HEK293 (cell line): ENCODE data around the gene ZNF22.

Source experiments
- TCF7L2 ChIP-seq: IDR thresholded peaks from 2 replicates; pipeline ENCODE4 v1.6.1; 2011; ENCODE audit warnings: low read depth, mild to moderate bottlenecking, inconsistent platforms, low read length, moderate library complexity, borderline replicate concordance
- TF ChIP-seq, protein P1 (sequence below): sonication (generic); formaldehyde crosslinking; IDR thresholded peaks from 2 replicates; pipeline ENCODE4 v1.8.1; 2022; ENCODE audit warnings: mild to moderate bottlenecking, moderate library complexity, missing genetic modification reagents

DNA sequence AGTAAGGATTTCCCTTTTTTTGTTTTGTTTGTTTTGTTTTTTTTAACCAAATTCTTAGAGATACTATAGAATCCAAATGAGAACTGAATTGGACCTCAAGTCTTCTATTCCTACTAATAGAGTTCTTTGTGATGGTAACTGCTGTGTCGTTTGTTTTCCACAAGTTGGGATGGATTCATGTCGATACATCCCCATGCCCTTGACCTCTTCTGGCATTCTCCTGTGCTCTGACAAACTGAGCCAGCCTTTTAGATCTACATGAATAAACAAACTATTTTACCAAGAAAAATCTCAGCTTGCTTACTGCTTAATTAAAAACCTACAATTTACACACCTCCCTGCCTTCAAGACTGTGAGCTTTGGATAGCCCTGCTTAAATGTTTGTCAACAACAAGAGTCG is 3.9 kb downstream of the ZNF22 start:
- no peak for TF ChIP-seq TCF7L2
- TF ChIP-seq, protein P1, sequence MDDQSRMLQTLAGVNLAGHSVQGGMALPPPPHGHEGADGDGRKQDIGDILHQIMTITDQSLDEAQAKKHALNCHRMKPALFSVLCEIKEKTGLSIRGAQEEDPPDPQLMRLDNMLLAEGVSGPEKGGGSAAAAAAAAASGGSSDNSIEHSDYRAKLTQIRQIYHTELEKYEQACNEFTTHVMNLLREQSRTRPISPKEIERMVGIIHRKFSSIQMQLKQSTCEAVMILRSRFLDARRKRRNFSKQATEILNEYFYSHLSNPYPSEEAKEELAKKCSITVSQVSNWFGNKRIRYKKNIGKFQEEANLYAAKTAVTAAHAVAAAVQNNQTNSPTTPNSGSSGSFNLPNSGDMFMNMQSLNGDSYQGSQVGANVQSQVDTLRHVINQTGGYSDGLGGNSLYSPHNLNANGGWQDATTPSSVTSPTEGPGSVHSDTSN (CRISPR knock-in tag): no peak
